Osteoblast (primary cell): ENCODE measurements around the gene PRR14L. TPM values are rescaled to one million over a fixed set of nuclear protein-coding genes. Genes with fewer than 3 reads are reported as not detected.
A peak's percentile ranks its signal among the peaks of the same experiment; 100 is the strongest.
"Not testable (repeated sequence)": the region's sequence is repeated elsewhere in the genome, so short reads cannot be mapped to it uniquely, and the experiment has no call there.

Experiments used
- DNase-seq: peaks from one replicate; pipeline ENCODE4 v3.0.0; 2011; ENCODE audit warnings: low spot score, mixed read lengths; ENCODE audit not compliant: insufficient read length; ENCODE audit errors: missing footprints
- H2AFZ ChIP-seq: 2 replicates; pipeline ENCODE4 v1.6.0; 2011; ENCODE audit warnings: mild to moderate bottlenecking, low read length
- H3K27ac ChIP-seq: 2 replicates; pipeline ENCODE4 v1.5.1; 2011; ENCODE audit warnings: mild to moderate bottlenecking, low read depth, low read length, moderate library complexity
- H3K27me3 ChIP-seq: 2 replicates; pipeline ENCODE4 v1.6.0; 2012; ENCODE audit warnings: mild to moderate bottlenecking, control low read depth, inconsistent platforms, low read length, moderate library complexity; ENCODE audit not compliant: insufficient read depth
- H3K36me3 ChIP-seq: 2 replicates; pipeline ENCODE4 v1.5.1; 2011; ENCODE audit warnings: mild to moderate bottlenecking, low read length, control low read depth, moderate library complexity; ENCODE audit not compliant: insufficient read depth
- H3K4me1 ChIP-seq: 2 replicates; pipeline ENCODE4 v1.5.1; 2011; ENCODE audit warnings: mild to moderate bottlenecking, low read length, control low read depth, moderate library complexity; ENCODE audit not compliant: insufficient read depth
- H3K4me2 ChIP-seq: 2 replicates; pipeline ENCODE4 v1.6.0; 2011; ENCODE audit warnings: mild to moderate bottlenecking, low read length; ENCODE audit not compliant: insufficient read depth
- H3K4me3 ChIP-seq: fragments of 200-600 bp; sonication (generic); 3 replicates; pipeline ENCODE4 v1.5.1; 2012; ENCODE audit warnings: mild to moderate bottlenecking, low read length, inconsistent platforms; ENCODE audit not compliant: insufficient read depth
- H3K79me2 ChIP-seq: 2 replicates; pipeline ENCODE4 v1.6.0; 2012; ENCODE audit warnings: mild to moderate bottlenecking, low read length, control low read depth, inconsistent platforms; ENCODE audit not compliant: insufficient read depth
- H3K9me3 ChIP-seq: 2 replicates; pipeline ENCODE4 v1.5.1; 2011; ENCODE audit warnings: low read depth, low read length, control low read depth
- H4K20me1 ChIP-seq: 2 replicates; pipeline ENCODE4 v1.6.0; 2012; ENCODE audit warnings: mild to moderate bottlenecking, low read length, control low read depth; ENCODE audit not compliant: insufficient read depth
- CTCF ChIP-seq: IDR thresholded peaks from 2 replicates; pipeline ENCODE4 v1.5.1; 2011; ENCODE audit warnings: mild to moderate bottlenecking, low read depth, low read length, moderate library complexity; ENCODE audit errors: extremely low read depth
- total RNA-seq: library from RNA; depleted of rRNA; stranded (reverse); fragments of >200 nt; gene quantifications from 2 replicates; pipeline ENCODE4 v1.2.3, GENCODE V29; 2012

Gene PRR14L
- total RNA-seq, 1 donor, result 22.1 TPM

GRCh38 chr22:31681349-31682345, 68.3 kb downstream of the PRR14L start:
- Histone ChIP-seq H3K79me2 (no peaks in the 10 kb centered on the region), H3K4me2 (peak overlapping the region; percentile 83), H3K4me1 (peaks cover 51% of the 10 kb centered on the region), H3K4me3 (peak overlapping the region; percentile 30), H3K27me3 (no peaks in the 10 kb centered on the region), H4K20me1 (no peaks in the 10 kb centered on the region), H3K36me3 (peaks cover 19% of the 10 kb centered on the region), H3K9me3 (no peaks in the 10 kb centered on the region), H2AFZ (peak overlapping the region; percentile 52), H3K27ac (peak overlapping the region; percentile 90)
- peak; percentile 75 for DNase-seq
- TF ChIP-seq CTCF, result no peak

GRCh38 chr22:31680861-31681341, 69.0 kb downstream of the PRR14L start:
- peak; percentile 68 for DNase-seq
- Histone ChIP-seq H3K9me3 (no peaks in the 10 kb centered on the region), H3K27ac (peak overlapping the region; percentile 90), H3K4me3 (peak overlapping the region; percentile 52), H2AFZ (no peak overlapping the region), H4K20me1 (no peaks in the 10 kb centered on the region), H3K27me3 (no peaks in the 10 kb centered on the region), H3K4me2 (peak overlapping the region; percentile 83), H3K36me3 (peaks cover 16% of the 10 kb centered on the region), H3K79me2 (no peaks in the 10 kb centered on the region), H3K4me1 (peaks cover 51% of the 10 kb centered on the region)
- TF ChIP-seq CTCF, result no peak

- Histone ChIP-seq H4K20me1 (no peaks in the 10 kb centered on the region), H3K4me2 (no peak overlapping the region), H3K4me1 (peaks cover 44% of the 10 kb centered on the region), H2AFZ (no peak overlapping the region), H3K79me2 (no peaks in the 10 kb centered on the region), H3K27me3 (no peaks in the 10 kb centered on the region), H3K27ac (no peak overlapping the region), H3K36me3 (peaks cover 7% of the 10 kb centered on the region), H3K9me3 (no peaks in the 10 kb centered on the region), H3K4me3 (no peak overlapping the region)
- TF ChIP-seq CTCF, result no peak
- no peak for DNase-seq
These were observed 71.2 kb downstream of the PRR14L start for GRCh38 chr22:31678748-31679147.

GRCh38 chr22:31676700-31677099, 73.2 kb downstream of the PRR14L start:
- peak overlapping the region; percentile 73 for H3K27ac ChIP-seq
- no peak for TF ChIP-seq CTCF

GRCh38 chr22:31674219-31674618, 75.7 kb downstream of the PRR14L start:
- not testable (repeated sequence) for H3K9me3 ChIP-seq, H3K79me2 ChIP-seq, H3K4me3 ChIP-seq, H3K4me1 ChIP-seq, H3K27me3 ChIP-seq, H3K4me2 ChIP-seq, H3K27ac ChIP-seq, H4K20me1 ChIP-seq, DNase-seq, H3K36me3 ChIP-seq, H2AFZ ChIP-seq

More at GRCh38 chr22:31676700-31677099, 73.2 kb downstream of the PRR14L start:
- Histone ChIP-seq H4K20me1 (no peaks in the 10 kb centered on the region), H3K9me3 (no peaks in the 10 kb centered on the region), H3K4me1 (peaks cover 24% of the 10 kb centered on the region), H3K4me2 (peak overlapping the region; percentile 89), H3K79me2 (no peaks in the 10 kb centered on the region), H2AFZ (peak overlapping the region; percentile 78), H3K27me3 (no peaks in the 10 kb centered on the region), H3K36me3 (no peaks in the 10 kb centered on the region), H3K4me3 (peak overlapping the region; percentile 72)
- peak; percentile 95 for DNase-seq
